Measurements from ENCODE around the gene COL4A2.

COL4A2 gene

GRCh38 chr13:110551284-110551683 is 244.2 kb downstream of the COL4A2 start:
- peaks cover 7% of the 10 kb centered on the region for H3K4me1 ChIP-seq (ENCODE audit: control insufficient read depth, insufficient read depth, low read length)
- no peaks in the 10 kb centered on the region for H3K36me3 ChIP-seq (ENCODE audit: control insufficient read depth, insufficient read depth, low read length)
- no peak overlapping the region for H3K27ac ChIP-seq (ENCODE audit: insufficient read depth, low read depth, low read length, poor library complexity, severe bottlenecking)
- H3K9me3 ChIP-seq (ENCODE audit: control insufficient read depth, low read length): no peaks in the 10 kb centered on the region
- WGBS, 2 experiments: 94 to 96% methylated on average over 11 of the region's 11 CpGs
- no peak overlapping the region for H3K4me3 ChIP-seq (ENCODE audit: insufficient read depth, low read depth, low read length)
- H3K27me3 ChIP-seq (ENCODE audit: control insufficient read depth, insufficient read depth, low read length, poor library complexity, severe bottlenecking): no peaks in the 10 kb centered on the region

- H3K36me3 ChIP-seq (ENCODE audit: control insufficient read depth, insufficient read depth, low read length): no peaks in the 10 kb centered on the region
- 95 to 96% methylated on average over 9 of the region's 9 CpGs for WGBS, 2 experiments
- no peak overlapping the region for H3K4me3 ChIP-seq (ENCODE audit: insufficient read depth, low read depth, low read length)
- no peaks in the 10 kb centered on the region for H3K27me3 ChIP-seq (ENCODE audit: control insufficient read depth, insufficient read depth, low read length, poor library complexity, severe bottlenecking)
- no peaks in the 10 kb centered on the region for H3K9me3 ChIP-seq (ENCODE audit: control insufficient read depth, low read length)
- no peak overlapping the region for H3K27ac ChIP-seq (ENCODE audit: insufficient read depth, low read depth, low read length, poor library complexity, severe bottlenecking)
- H3K4me1 ChIP-seq (ENCODE audit: control insufficient read depth, insufficient read depth, low read length): peaks cover 7% of the 10 kb centered on the region
These were observed 245.7 kb downstream of the COL4A2 start for GRCh38 chr13:110552767-110553166.

- WGBS, 2 experiments: 83 to 89% methylated on average over 4 of the region's 4 CpGs
- Histone ChIP-seq H3K27ac (ENCODE audit: insufficient read depth, low read depth, low read length, poor library complexity, severe bottlenecking) (no peak overlapping the region), H3K4me1 (ENCODE audit: control insufficient read depth, insufficient read depth, low read length) (peaks cover 7% of the 10 kb centered on the region)
These were observed 246.3 kb downstream of the COL4A2 start for GRCh38 chr13:110553417-110553816.

GRCh38 chr13:110554227-110554836 is 247.2 kb downstream of the COL4A2 start:
- 73 to 78% methylated on average over 6 to 8 of the region's 8 CpGs for WGBS, 2 experiments
- H3K4me1 ChIP-seq (ENCODE audit: control insufficient read depth, insufficient read depth, low read length): peaks cover 7% of the 10 kb centered on the region
- H3K9me3 ChIP-seq (ENCODE audit: control insufficient read depth, low read length): no peaks in the 10 kb centered on the region
- peaks cover 3% of the 10 kb centered on the region for H3K27me3 ChIP-seq (ENCODE audit: control insufficient read depth, insufficient read depth, low read length, poor library complexity, severe bottlenecking)
- no peak overlapping the region for H3K4me3 ChIP-seq (ENCODE audit: insufficient read depth, low read depth, low read length)
- no peak overlapping the region for H3K27ac ChIP-seq (ENCODE audit: insufficient read depth, low read depth, low read length, poor library complexity, severe bottlenecking)
- no peaks in the 10 kb centered on the region for H3K36me3 ChIP-seq (ENCODE audit: control insufficient read depth, insufficient read depth, low read length)

More at GRCh38 chr13:110553417-110553816, 246.3 kb downstream of the COL4A2 start:
- Histone ChIP-seq H3K4me3 (ENCODE audit: insufficient read depth, low read depth, low read length) (no peak overlapping the region), H3K9me3 (ENCODE audit: control insufficient read depth, low read length) (no peaks in the 10 kb centered on the region), H3K36me3 (ENCODE audit: control insufficient read depth, insufficient read depth, low read length) (no peaks in the 10 kb centered on the region), H3K27me3 (ENCODE audit: control insufficient read depth, insufficient read depth, low read length, poor library complexity, severe bottlenecking) (no peaks in the 10 kb centered on the region)

GRCh38 chr13:110554946-110555345 is 247.9 kb downstream of the COL4A2 start:
- Histone ChIP-seq H3K27me3 (ENCODE audit: control insufficient read depth, insufficient read depth, low read length, poor library complexity, severe bottlenecking) (peaks cover 9% of the 10 kb centered on the region), H3K9me3 (ENCODE audit: control insufficient read depth, low read length) (no peaks in the 10 kb centered on the region), H3K36me3 (ENCODE audit: control insufficient read depth, insufficient read depth, low read length) (no peaks in the 10 kb centered on the region), H3K27ac (ENCODE audit: insufficient read depth, low read depth, low read length, poor library complexity, severe bottlenecking) (no peak overlapping the region), H3K4me3 (ENCODE audit: insufficient read depth, low read depth, low read length) (no peak overlapping the region), H3K4me1 (ENCODE audit: control insufficient read depth, insufficient read depth, low read length) (peaks cover 7% of the 10 kb centered on the region)
- 87 to 91% methylated on average over 16 of the region's 16 CpGs for WGBS, 2 experiments

- H3K27ac ChIP-seq (ENCODE audit: insufficient read depth, low read depth, low read length, poor library complexity, severe bottlenecking): no peak overlapping the region
- WGBS, 2 experiments: 93 to 94% methylated on average over 16 of the region's 16 CpGs
- no peak overlapping the region for H3K4me3 ChIP-seq (ENCODE audit: insufficient read depth, low read depth, low read length)
- peaks cover 7% of the 10 kb centered on the region for H3K4me1 ChIP-seq (ENCODE audit: control insufficient read depth, insufficient read depth, low read length)
- no peaks in the 10 kb centered on the region for H3K9me3 ChIP-seq (ENCODE audit: control insufficient read depth, low read length)
- peaks cover 17% of the 10 kb centered on the region for H3K27me3 ChIP-seq (ENCODE audit: control insufficient read depth, insufficient read depth, low read length, poor library complexity, severe bottlenecking)
- no peaks in the 10 kb centered on the region for H3K36me3 ChIP-seq (ENCODE audit: control insufficient read depth, insufficient read depth, low read length)
These were observed 248.6 kb downstream of the COL4A2 start for GRCh38 chr13:110555601-110556223.

- Histone ChIP-seq H3K27me3 (ENCODE audit: control insufficient read depth, insufficient read depth, low read length, poor library complexity, severe bottlenecking) (peaks cover 22% of the 10 kb centered on the region), H3K9me3 (ENCODE audit: control insufficient read depth, low read length) (no peaks in the 10 kb centered on the region), H3K36me3 (ENCODE audit: control insufficient read depth, insufficient read depth, low read length) (no peaks in the 10 kb centered on the region), H3K4me1 (ENCODE audit: control insufficient read depth, insufficient read depth, low read length) (peaks cover 7% of the 10 kb centered on the region), H3K27ac (ENCODE audit: insufficient read depth, low read depth, low read length, poor library complexity, severe bottlenecking) (no peak overlapping the region), H3K4me3 (ENCODE audit: insufficient read depth, low read depth, low read length) (no peak overlapping the region)
- 89 to 92% methylated on average over 1 of the region's 1 CpG for WGBS, 2 experiments
These were observed 249.1 kb downstream of the COL4A2 start for GRCh38 chr13:110556224-110556606.

- Histone ChIP-seq H3K4me1 (ENCODE audit: control insufficient read depth, insufficient read depth, low read length) (peaks cover 7% of the 10 kb centered on the region), H3K27me3 (ENCODE audit: control insufficient read depth, insufficient read depth, low read length, poor library complexity, severe bottlenecking) (peaks cover 30% of the 10 kb centered on the region), H3K27ac (ENCODE audit: insufficient read depth, low read depth, low read length, poor library complexity, severe bottlenecking) (no peak overlapping the region), H3K9me3 (ENCODE audit: control insufficient read depth, low read length) (no peaks in the 10 kb centered on the region), H3K4me3 (ENCODE audit: insufficient read depth, low read depth, low read length) (no peak overlapping the region), H3K36me3 (ENCODE audit: control insufficient read depth, insufficient read depth, low read length) (no peaks in the 10 kb centered on the region)
- WGBS, 2 experiments: 94% methylated on average over 5 of the region's 5 CpGs
These were observed 250.0 kb downstream of the COL4A2 start for GRCh38 chr13:110557082-110557481.

- WGBS, 2 experiments: 91 to 92% methylated on average over 23 of the region's 23 CpGs
- H3K9me3 ChIP-seq (ENCODE audit: control insufficient read depth, low read length): no peaks in the 10 kb centered on the region
- no peaks in the 10 kb centered on the region for H3K36me3 ChIP-seq (ENCODE audit: control insufficient read depth, insufficient read depth, low read length)
- no peak overlapping the region for H3K27ac ChIP-seq (ENCODE audit: insufficient read depth, low read depth, low read length, poor library complexity, severe bottlenecking)
- no peak overlapping the region for H3K4me3 ChIP-seq (ENCODE audit: insufficient read depth, low read depth, low read length)
- peaks cover 7% of the 10 kb centered on the region for H3K4me1 ChIP-seq (ENCODE audit: control insufficient read depth, insufficient read depth, low read length)
- peaks cover 37% of the 10 kb centered on the region for H3K27me3 ChIP-seq (ENCODE audit: control insufficient read depth, insufficient read depth, low read length, poor library complexity, severe bottlenecking)
These were observed 250.7 kb downstream of the COL4A2 start for GRCh38 chr13:110557610-110558305.

GRCh38 chr13:110559429-110559943 is 252.4 kb downstream of the COL4A2 start:
- no peak overlapping the region for H3K27ac ChIP-seq (ENCODE audit: insufficient read depth, low read depth, low read length, poor library complexity, severe bottlenecking)
- WGBS, 2 experiments: 81 to 87% methylated on average over 15 of the region's 15 CpGs
- H3K4me1 ChIP-seq (ENCODE audit: control insufficient read depth, insufficient read depth, low read length): peaks cover 2% of the 10 kb centered on the region
- no peaks in the 10 kb centered on the region for H3K9me3 ChIP-seq (ENCODE audit: control insufficient read depth, low read length)
- no peak overlapping the region for H3K4me3 ChIP-seq (ENCODE audit: insufficient read depth, low read depth, low read length)
- no peaks in the 10 kb centered on the region for H3K36me3 ChIP-seq (ENCODE audit: control insufficient read depth, insufficient read depth, low read length)
- peaks cover 54% of the 10 kb centered on the region for H3K27me3 ChIP-seq (ENCODE audit: control insufficient read depth, insufficient read depth, low read length, poor library complexity, severe bottlenecking)
